Cardiac septum (tissue), 1 donor: ENCODE results near the gene FRA10AC1. TPM values are rescaled to one million over a fixed set of nuclear protein-coding genes. Genes with fewer than 3 reads are reported as not detected.
"Not testable (repeated sequence)": the region's sequence is repeated elsewhere in the genome, so short reads cannot be mapped to it uniquely, and the experiment has no call there.

ENCODE experiments used
- DNase-seq: peaks from one replicate; pipeline ENCODE4 v3.0.0-alpha.2; 2020; ENCODE audit warnings: low spot score
- intact Hi-C: fragments of 100-400 bp; cut with DNase I; formaldehyde crosslinking; loops from one replicate; pipeline ENCODE4 v1.14.0; 2022
- total RNA-seq: library from RNA; stranded (reverse); fragmentation: NEBNext Ultra II Directional; extraction: Animal tissue kit (Norgen Biotek cat#: 25700); gene quantifications from one replicate; pipeline ENCODE4 v1.2.1, GENCODE V29; 2021
- donor health status: DM: no; HTN: no; CAD: no.

Gene FRA10AC1
- total RNA-seq, 1 donor from 2014 or later: 21.1 TPM

DNA sequence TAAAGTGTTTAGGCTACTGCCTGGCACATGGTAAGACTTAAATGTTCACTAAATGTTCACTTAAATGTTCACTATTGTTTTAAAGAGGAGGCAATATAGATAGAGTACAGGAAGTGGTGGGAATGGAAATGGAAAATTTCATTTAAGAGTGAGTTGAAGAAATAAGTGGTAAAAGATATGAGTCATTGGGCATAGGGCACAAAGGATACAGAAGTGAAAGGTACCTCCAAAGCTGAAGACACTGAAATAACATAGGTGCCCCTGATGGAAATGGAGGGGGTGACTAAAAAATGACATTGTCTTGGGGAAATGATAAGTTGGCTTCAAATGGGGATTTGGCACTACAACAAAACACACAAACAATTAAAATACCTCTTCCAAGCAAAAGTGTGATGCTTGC is 5.2 kb upstream of the FRA10AC1 start:
- DNase-seq: no peak
- intact Hi-C loops: loop anchor here (10.0 kb wide), 1 partner anchor 107 kb away; no protein-coding TSS in a partner anchor

- DNase-seq: no peak
- intact Hi-C loops: loop anchor here (10.0 kb wide), 1 partner anchor 110 kb away; no protein-coding TSS in a partner anchor
These were observed 2.1 kb upstream of the FRA10AC1 start for GRCh38 chr10:93704451-93704850.

GRCh38 chr10:93703841-93704240 is 1.4 kb upstream of the FRA10AC1 start:
- intact Hi-C loops: loop anchor here (10.0 kb wide), 1 partner anchor 111 kb away; no protein-coding TSS in a partner anchor
- no peak for DNase-seq

DNA sequence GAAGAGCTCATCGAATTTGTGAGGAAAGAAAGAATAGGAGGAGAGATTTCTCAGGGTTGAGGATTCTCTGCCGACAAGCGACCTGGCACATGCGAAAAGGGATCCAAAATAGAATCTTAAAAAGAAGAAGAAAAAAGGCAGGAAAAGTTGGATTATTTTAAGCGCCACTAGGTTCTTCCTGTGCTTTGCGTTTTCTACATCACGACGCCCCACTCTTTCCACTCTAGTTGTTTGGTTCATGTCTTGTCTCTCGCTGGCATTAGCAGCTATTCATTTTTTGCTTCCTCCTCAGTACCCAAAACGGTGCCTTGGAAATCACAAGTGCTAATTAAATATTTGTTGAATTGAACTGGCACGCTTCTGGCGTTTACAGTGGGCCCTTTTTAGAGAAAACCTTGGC is 674 bp upstream of the FRA10AC1 start:
- no peak for DNase-seq
- intact Hi-C loops: loop anchor here (10.0 kb wide), 1 partner anchor 112 kb away; no protein-coding TSS in a partner anchor

DNA sequence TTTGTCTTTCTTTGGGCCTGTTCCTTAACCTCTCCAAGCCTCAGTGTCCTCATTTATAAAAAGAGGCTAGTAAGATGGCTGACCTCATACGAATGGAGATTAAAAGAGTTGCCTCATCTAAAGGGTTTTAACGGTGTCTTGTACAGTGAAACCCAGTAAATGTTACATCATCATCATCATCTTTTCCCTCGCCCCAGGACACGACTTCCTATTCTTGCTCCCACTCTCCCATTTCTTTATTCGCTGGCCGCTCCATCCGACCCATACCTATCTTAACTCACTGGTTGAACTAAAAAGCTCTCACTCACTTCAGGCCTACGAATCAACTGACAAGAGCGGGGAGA is 554 bp downstream of the FRA10AC1 start:
- DNase-seq: no peak
- intact Hi-C loops: loop anchor here (10.0 kb wide), 1 partner anchor 113 kb away; no protein-coding TSS in a partner anchor

DNA sequence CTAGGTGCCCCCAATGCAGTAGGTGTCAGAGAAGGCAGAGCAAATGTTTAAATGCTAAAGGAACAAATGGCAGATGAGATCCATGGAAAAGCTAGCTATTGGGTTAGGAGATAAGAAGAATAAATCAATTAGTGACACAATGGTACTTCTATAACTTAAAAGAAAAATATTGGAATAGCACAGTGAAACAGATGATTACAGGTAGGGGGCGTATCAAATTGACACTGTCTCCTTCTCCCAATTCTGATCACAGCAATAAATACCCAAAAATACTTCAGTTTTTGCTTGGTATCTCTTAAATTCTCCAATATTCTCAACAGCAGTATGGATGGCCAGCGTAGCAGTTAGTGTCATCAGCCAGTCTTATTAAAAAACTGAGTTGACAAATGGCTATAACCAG is 5.2 kb downstream of the FRA10AC1 start:
- DNase-seq: no peak
- intact Hi-C loops: no loop called here

DNA sequence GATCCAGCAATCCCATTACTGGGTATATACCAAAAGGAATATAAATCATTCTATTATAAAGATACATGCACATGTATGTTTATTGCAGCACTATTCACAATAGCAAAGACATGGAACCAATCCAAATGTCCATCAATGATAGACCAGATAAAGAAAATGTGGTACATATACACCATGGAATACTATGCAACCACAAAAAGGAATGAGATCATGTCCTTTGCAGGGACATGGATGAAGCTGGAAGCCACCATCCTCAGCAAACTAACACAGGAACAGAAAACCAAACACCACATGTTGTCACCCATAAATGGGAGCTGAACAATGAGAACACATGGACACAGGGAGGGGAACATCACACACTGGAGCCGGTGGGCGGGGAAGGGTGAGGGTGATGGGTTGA is 5.8 kb downstream of the FRA10AC1 start:
- DNase-seq, intact Hi-C loops: not testable (repeated sequence)

DNA sequence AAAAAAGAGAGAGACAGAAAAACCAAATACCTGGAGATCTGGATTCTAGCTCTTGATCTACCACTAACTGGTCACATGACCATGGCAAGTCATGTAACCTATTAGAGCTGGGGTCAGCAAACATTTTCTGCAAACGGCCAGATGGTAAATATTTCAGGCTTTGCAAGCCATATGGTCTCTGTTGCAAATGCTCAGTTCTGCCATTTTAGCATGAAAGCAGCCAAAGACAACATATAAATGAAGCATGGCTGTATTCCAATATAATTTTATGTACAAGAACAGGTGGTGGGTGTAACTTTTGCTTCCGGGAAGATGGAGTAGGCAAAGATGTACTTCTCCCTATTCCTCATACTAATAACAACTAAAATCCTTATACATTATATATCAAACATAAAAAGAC is 6.7 kb downstream of the FRA10AC1 start:
- intact Hi-C loops: no loop called here
- DNase-seq: no peak

DNA sequence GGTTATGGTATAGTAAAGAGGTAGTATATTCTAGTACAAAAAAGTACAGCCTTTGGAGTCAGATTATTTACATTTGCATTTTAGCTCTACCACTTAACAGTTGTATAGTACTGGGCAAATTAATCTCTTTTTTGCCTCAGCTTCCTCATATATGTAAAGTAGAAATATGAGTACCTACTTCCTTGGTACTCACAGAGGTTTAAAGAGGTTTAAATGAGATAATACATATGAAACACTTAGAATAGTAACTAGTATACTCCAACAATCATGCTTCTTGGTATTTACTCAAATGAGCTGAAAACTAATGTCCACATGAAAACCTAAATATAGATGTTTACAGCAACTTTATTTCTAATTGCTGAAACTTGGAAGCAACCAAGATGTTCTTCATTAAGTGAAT is 14.7 kb downstream of the FRA10AC1 start:
- intact Hi-C loops: no loop called here

GRCh38 chr10:93680412-93681047 is 21.9 kb downstream of the FRA10AC1 start:
- intact Hi-C loops: loop anchor here (2.0 kb wide), 1 partner anchor 126 kb away; no protein-coding TSS in a partner anchor
- no peak for DNase-seq

More for the DNA sequence above, 14.7 kb downstream of the FRA10AC1 start:
- DNase-seq: no peak

DNA sequence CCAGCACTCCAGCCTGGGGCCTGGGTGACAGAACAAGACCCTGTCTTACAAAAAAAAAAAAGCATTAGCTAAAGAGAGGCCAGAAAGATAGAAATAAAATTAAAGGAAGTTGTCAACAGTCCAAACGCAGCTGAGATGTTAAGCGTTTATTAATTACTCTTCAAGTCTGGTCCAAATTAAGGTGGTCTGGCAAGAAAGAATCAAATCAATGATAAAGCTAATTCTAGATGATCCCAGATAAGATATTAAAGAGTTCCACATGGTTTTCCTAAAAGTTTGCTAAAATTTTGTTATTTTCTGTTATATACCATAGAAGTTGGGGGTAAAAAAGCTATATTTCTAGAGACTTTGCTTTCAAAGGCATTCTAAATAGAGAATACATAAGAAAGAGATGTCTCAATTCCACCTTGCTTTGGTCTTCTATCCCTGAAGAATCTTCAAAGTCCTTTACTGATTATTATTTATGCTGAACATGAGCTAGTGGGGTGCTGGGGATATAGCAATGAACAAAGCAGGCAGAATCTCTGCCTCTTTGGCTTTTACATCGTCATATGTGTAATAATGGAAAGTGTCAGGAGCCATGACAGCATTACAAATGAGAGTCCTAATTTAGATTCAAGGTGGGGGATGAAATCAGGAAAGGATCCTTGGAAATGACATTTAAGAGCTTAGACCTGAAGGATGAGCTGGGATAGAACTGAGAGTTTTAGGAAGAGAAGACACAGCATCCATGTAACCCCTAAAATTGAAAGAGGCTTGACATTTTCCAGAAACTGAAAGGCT is 23.4 kb downstream of the FRA10AC1 start:
- intact Hi-C loops: no loop called here
- no peak for DNase-seq

DNA sequence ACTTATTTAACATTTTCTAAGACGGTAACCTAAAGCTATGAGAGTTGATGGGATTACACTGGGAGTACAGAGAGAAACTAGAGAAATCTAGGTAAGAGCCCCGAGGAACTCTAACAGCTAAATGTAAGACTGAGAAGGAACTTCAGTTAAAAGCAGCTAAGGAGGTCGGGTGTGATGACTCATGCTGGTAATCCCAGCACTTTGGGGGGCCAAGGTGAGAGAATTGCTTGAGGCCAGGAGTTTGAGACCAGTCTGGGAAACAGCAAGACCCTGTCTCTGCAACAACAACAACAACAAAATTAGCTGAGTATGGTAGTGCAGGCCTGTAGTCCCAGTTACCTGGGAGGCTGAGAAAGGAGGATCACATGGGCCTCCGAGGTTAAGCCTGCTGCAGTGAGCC is 24.0 kb downstream of the FRA10AC1 start:
- intact Hi-C loops: no loop called here

GRCh38 chr10:93673791-93674190 is 28.6 kb downstream of the FRA10AC1 start:
- DNase-seq: no peak
- intact Hi-C loops: no loop called here

More for the DNA sequence above, 24.0 kb downstream of the FRA10AC1 start:
- DNase-seq: no peak

DNA sequence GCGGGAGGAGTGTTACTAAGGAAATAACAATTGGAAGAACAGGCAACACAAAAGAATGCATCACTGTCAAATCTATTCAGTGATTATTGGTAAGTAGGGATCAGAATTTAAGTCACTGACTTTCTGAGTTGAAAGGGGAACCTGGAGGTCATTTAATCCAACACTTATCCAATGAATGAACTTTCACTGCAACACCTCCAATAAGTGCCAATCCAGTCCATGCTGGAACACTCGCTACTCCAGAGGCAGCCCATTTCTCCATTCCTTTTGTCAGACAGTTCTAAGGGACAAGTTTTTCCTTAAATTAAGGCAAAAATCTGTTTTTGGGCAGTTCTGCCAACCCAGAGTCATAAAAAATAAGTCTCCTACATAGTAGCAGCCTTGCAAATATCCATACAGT is 29.5 kb downstream of the FRA10AC1 start:
- intact Hi-C loops: no loop called here
- no peak for DNase-seq

GRCh38 chr10:93672022-93672678 is 30.2 kb downstream of the FRA10AC1 start:
- DNase-seq: no peak
- intact Hi-C loops: no loop called here

- intact Hi-C loops: no loop called here
- DNase-seq: no peak
These were observed 31.4 kb downstream of the FRA10AC1 start for GRCh38 chr10:93671042-93671441.

DNA sequence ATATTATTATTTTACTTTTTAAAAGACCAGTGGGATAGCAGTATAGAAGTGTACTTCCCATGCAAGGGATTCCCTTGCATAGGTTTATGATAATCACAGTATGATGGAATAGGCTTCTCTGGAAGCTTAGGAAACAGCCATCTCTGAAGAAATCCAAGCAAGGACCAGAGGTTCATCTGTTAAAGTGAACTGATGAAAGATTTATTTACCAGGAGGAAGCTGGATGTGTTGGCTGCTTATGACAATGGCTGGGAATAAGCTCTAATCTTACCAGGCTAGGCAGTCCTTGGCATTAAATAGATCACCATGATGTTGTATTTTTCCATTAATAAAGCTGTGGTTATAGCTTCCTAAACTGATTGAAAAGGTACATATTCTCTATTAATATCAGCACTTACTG is 32.0 kb downstream of the FRA10AC1 start:
- intact Hi-C loops: no loop called here

GRCh38 chr10:93667795-93668194 is 34.6 kb downstream of the FRA10AC1 start:
- DNase-seq: no peak
- intact Hi-C loops: no loop called here

More for the DNA sequence above, 32.0 kb downstream of the FRA10AC1 start:
- DNase-seq: no peak

DNA sequence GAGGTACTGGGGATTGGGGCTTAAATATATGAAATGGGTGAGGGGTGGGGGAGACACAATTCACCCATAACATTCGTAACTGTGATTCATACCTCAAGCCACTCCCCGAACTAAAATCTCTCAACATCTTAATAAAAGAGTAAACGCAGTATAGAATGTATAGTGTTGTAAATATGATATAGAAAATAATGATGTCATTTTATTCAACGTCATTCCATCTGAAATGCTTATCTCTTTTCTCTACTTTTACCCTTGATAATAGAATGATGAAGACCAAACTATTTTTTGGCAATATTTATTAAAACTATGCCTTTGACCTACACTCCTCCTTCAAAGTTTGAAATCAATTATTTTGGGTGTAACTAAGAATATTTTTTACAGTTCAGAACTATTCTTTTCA is 36.4 kb downstream of the FRA10AC1 start:
- intact Hi-C loops: no loop called here

GRCh38 chr10:93657757-93658156 is 44.6 kb downstream of the FRA10AC1 start:
- no peak for DNase-seq

More for the DNA sequence above, 36.4 kb downstream of the FRA10AC1 start:
- DNase-seq: no peak

More at GRCh38 chr10:93657757-93658156, 44.6 kb downstream of the FRA10AC1 start:
- intact Hi-C loops: no loop called here
